Transverse colon (tissue), 4 donors: ENCODE results near the gene SLC9A1. TPM values are rescaled to one million over a fixed set of nuclear protein-coding genes. Genes with fewer than 3 reads are reported as not detected.

Source experiments
- DNase-seq: peaks from one replicate; pipeline ENCODE4 v3.0.0-alpha.2; 2019
- H3K27ac ChIP-seq, 4 donors: fragments of 200-600 bp; sonication (generic); 2 replicates each; pipeline ENCODE4 v1.5.1; 2016 to 2018; ENCODE audit warnings: inconsistent platforms in 4 of 4
- H3K27me3 ChIP-seq: fragments of 200-600 bp; sonication (generic); 2 replicates; pipeline ENCODE4 v1.5.1; 2017; ENCODE audit warnings: inconsistent platforms
- H3K36me3 ChIP-seq, 4 donors: fragments of 200-600 bp; sonication (generic); 2 replicates each; pipeline ENCODE4 v1.5.1; 2017 to 2019; ENCODE audit warnings: inconsistent platforms in 4 of 4
- H3K4me1 ChIP-seq, 4 donors: fragments of 200-600 bp; sonication (generic); 2 replicates each; pipeline ENCODE4 v1.5.1; 2017 to 2020; ENCODE audit warnings: inconsistent platforms in 4 of 4
- H3K4me3 ChIP-seq, 4 donors: fragments of 200-600 bp; sonication (generic); 1 replicate in 1 of 4; 2 replicates in 3 of 4; pipeline versions ENCODE4 v1.5.1 to v1.6.1; 2017 to 2019; ENCODE audit warnings: inconsistent platforms in 4 of 4
- H3K9me3 ChIP-seq, 2 donors: fragments of 200-600 bp; sonication (generic); 2 replicates each; pipeline ENCODE4 v1.5.1; 2017 to 2019; ENCODE audit warnings: inconsistent platforms in 2 of 2
- EP300 ChIP-seq: sonication (generic); formaldehyde crosslinking; IDR thresholded peaks from one replicate; pipeline ENCODE4 v1.6.1; 2017; ENCODE audit warnings: antibody characterized with exemption, low read depth
- POLR2A ChIP-seq: fragments of 450-650 bp; IDR thresholded peaks from one replicate; pipeline ENCODE4 v1.6.1; 2016; ENCODE audit warnings: antibody characterized with exemption, mild to moderate bottlenecking, moderate library complexity
- POLR2AphosphoS5 ChIP-seq, 3 donors: sonication (generic); formaldehyde crosslinking; IDR thresholded peaks; one replicate each; pipeline ENCODE4 v1.6.1; 2016; ENCODE audit warnings: antibody characterized with exemption in 3 of 3
- WGBS, 2 donors: methylation state at CpG; one replicate each; pipeline ENCODE4 v1.1.5; 2018; ENCODE audit warnings: low coverage in 1 of 2; 5-methylcytosine and 5-hydroxymethylcytosine counted together
- in situ Hi-C, 4 donors: fragments of 200-750 bp; cut with MboI; loops; one replicate each; pipeline versions ENCODE4 v1.15.0 to v1.15.1; 2017; ENCODE audit warnings: low sequenced_read_pairs in 3 of 4, low pct_ligation_motif_present in 1 of 4, low pct_unique_long_range_greater_than_20kb in 1 of 4
- intact Hi-C: fragments of 100-400 bp; cut with DNase I; formaldehyde crosslinking; loops from one replicate; pipeline ENCODE4 v1.15.1; 2023; ENCODE audit warnings: low total_unique reads
- total RNA-seq, 4 donors: library from RNA; depleted of rRNA; stranded (reverse); fragments of >200 nt; gene quantifications; one replicate each; pipeline ENCODE4 v1.1.0, GENCODE V29; 2016
- TF ChIP-seq, protein P1 (sequence below), 5 experiments: fragments of 200-600 bp in 3 of 5; fragments of 450-650 bp in 2 of 5; sonication (generic) in 3 of 5; IDR thresholded peaks; 1 replicate in 2 of 5; 2 replicates in 3 of 5; pipeline ENCODE4 v1.5.1; 2016 to 2017; ENCODE audit warnings: antibody characterized with exemption in 5 of 5, inconsistent platforms in 3 of 5, mild to moderate bottlenecking in 2 of 5, moderate library complexity in 1 of 5

SLC9A1 gene
- total RNA-seq = 100 to 1,000 TPM in 2 of 4 donors, 10 to 100 TPM in 2; 17.9 to 140 (median 101) TPM

DNA sequence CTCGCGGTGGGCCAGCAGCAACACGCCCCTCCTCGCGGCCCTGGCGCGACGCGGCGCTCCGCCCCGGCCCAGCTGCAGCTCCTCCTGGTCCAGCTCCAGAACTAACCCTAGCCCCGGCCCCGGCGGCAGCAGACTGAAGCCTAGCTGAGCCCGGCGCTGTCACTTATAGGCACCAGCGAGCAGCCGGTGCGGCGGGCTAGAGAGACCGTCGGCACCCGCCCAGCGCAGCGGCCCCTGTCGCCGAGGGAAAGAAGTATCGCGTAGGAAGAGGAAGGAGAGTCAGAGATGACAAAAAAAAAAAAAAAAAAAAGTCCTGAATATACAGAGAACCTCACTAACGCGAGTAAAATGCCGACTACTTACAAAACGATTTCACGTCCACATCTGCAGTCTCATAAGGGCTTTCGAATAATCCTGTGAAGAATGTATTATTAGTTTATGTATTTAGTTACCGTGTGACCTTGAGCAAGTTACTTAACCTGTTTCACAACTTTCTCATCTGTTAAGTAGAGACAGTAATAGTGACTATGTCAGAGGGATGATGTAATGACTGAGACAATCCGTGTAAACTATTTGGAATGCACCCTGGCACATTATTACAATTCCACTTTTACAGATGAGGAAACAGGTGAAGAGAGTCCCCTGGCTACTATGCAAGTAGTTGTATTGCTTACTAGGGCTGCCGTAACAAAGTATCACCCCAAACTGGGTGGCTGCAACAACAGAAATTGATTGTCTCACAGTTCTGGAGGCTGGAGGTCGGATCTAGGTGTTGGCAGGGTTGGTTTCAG, at the start of gene SLC9A1:
SLC9A1 (minus strand) TSS at position 135 of the 791 bp plus-strand sequence. CDS start 791 bp downstream, outside the sequence.
- intact Hi-C loops (loop anchor here (5.0 kb wide), 1 partner anchor 38 kb away; no protein-coding TSS in a partner anchor), in situ Hi-C loops (no loop called here)
- Histone ChIP-seq H3K9me3 (no peaks in the 10 kb centered on the region), H3K36me3 (no peaks in the 10 kb centered on the region), H3K27ac (peak within 1 kb of the TSS; percentile 90 to 97 (median 92)), H3K4me1 (peaks cover 34 to 50% (median 39%) of the 10 kb centered on the region in 4 donors), H3K27me3 (no peaks in the 10 kb centered on the region), H3K4me3 (peak within 1 kb of the TSS; percentile 64 to 95 (median 78))
- peak; percentile 98 for TF ChIP-seq POLR2A
- peak; percentile 11 for TF ChIP-seq EP300
- TF ChIP-seq, protein P1, sequence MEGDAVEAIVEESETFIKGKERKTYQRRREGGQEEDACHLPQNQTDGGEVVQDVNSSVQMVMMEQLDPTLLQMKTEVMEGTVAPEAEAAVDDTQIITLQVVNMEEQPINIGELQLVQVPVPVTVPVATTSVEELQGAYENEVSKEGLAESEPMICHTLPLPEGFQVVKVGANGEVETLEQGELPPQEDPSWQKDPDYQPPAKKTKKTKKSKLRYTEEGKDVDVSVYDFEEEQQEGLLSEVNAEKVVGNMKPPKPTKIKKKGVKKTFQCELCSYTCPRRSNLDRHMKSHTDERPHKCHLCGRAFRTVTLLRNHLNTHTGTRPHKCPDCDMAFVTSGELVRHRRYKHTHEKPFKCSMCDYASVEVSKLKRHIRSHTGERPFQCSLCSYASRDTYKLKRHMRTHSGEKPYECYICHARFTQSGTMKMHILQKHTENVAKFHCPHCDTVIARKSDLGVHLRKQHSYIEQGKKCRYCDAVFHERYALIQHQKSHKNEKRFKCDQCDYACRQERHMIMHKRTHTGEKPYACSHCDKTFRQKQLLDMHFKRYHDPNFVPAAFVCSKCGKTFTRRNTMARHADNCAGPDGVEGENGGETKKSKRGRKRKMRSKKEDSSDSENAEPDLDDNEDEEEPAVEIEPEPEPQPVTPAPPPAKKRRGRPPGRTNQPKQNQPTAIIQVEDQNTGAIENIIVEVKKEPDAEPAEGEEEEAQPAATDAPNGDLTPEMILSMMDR (IDR thresholded peaks at IDR 0.05) = peak; percentile 68 to 90 (median 76)
- peak; percentile 99 for TF ChIP-seq POLR2AphosphoS5 (IDR thresholded peaks at IDR 0.05)
- WGBS, 2 donors = 1 to 3% methylated on average over 13 to 40 of the region's 40 CpGs
- DNase-seq = peak; percentile 97

DNA sequence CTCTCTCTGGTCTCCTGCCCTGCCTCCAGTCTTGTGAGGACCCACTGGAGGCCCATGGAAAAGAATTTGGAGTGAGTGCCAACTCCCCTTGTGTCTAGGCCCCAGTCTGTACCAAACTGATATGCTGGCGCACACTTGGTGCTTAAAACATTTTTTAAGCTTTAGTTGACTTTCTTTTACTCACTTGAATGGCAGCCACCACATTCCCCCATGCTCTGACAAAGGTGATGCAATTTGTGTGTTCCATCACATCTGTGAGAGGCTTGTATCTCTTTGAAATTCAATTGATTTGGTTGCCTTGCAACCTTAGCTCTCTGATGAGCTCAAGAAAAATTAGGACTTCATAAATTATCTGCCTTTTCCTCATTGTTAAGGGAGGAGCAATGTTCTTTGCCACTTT, 49.0 kb upstream of the SLC9A1 start:
- H3K4me1 ChIP-seq = no peaks in the 10 kb centered on the region
- intact Hi-C loops (no loop called here), in situ Hi-C loops (no loop called here)
- H3K27me3 ChIP-seq = no peaks in the 10 kb centered on the region
- no peaks in the 10 kb centered on the region for H3K9me3 ChIP-seq
- H3K4me3 ChIP-seq = no peak overlapping the region
- 100% methylated on average over 1 of the region's 1 CpG for WGBS, 2 donors
- no peak overlapping the region for H3K27ac ChIP-seq
- no peak for DNase-seq
- no peak for TF ChIP-seq POLR2AphosphoS5 (IDR thresholded peaks at IDR 0.05)
- TF ChIP-seq EP300 = no peak
- TF ChIP-seq, protein P1 (IDR thresholded peaks at IDR 0.05) = no peak
- no peak for TF ChIP-seq POLR2A
- no peaks in the 10 kb centered on the region for H3K36me3 ChIP-seq

DNA sequence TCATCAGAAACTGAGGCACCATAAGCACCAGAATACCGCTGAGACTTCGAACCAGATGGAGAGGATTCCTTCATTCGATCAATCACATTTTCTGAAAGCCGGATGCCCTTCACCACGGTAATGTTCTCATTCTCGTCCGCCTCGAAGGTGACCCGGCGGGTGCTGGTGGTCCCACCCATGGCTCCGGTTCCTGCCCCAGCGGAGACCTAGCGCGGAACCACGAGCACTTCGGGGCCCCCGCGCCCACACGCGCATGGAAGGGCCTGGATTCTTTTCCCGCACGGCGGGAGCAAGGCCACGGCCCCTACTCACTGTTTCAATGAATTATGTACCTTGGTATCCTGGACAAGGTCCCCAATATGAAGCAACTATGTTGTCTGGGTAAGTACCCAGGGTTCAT, 46.4 kb upstream of the SLC9A1 start:
- no peaks in the 10 kb centered on the region for H3K9me3 ChIP-seq
- no peaks in the 10 kb centered on the region for H3K36me3 ChIP-seq
- no peak for TF ChIP-seq POLR2AphosphoS5 (IDR thresholded peaks at IDR 0.05)
- no peak for TF ChIP-seq POLR2A
- no peak for TF ChIP-seq EP300
- TF ChIP-seq, protein P1 (IDR thresholded peaks at IDR 0.05) = no peak
- no peak overlapping the region for H3K27ac ChIP-seq
- WGBS, 2 donors = 80 to 96% methylated on average over 1 to 24 of the region's 24 CpGs
- intact Hi-C loops (no loop called here), in situ Hi-C loops (no loop called here)
- H3K4me3 ChIP-seq = no peak overlapping the region
- no peaks in the 10 kb centered on the region for H3K27me3 ChIP-seq
- H3K4me1 ChIP-seq = peaks cover 0 to 4% (median 1%) of the 10 kb centered on the region in 4 donors
- DNase-seq = no peak

DNA sequence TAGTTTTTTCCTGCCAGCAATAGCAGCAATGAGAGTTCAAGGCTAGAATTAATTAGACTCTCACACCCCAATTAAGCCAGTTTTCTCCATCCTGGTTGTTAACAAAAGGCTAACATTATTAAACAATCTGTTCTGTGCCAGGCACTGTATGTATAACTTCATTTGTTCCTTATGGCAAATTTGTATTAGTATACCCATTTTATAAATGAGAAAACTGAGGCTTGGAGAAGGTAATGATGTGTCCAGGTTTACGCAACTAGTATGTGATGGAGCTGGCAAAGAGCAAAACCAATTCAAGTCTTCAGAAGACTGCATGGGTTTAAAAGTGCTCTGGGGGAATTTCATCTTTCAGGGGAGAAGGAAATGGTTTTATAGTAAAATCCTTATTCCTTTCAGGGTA, 38.3 kb upstream of the SLC9A1 start:
- in situ Hi-C loops (no loop called here), intact Hi-C loops (no loop called here)
- peaks cover 0 to 31% (median 12%) of the 10 kb centered on the region in 4 donors for H3K4me1 ChIP-seq
- no peaks in the 10 kb centered on the region for H3K36me3 ChIP-seq
- TF ChIP-seq EP300 = no peak
- TF ChIP-seq, protein P1 (IDR thresholded peaks at IDR 0.05) = no peak
- TF ChIP-seq POLR2AphosphoS5 (IDR thresholded peaks at IDR 0.05) = no peak
- no peak for TF ChIP-seq POLR2A
- no peak overlapping the region for H3K4me3 ChIP-seq
- H3K9me3 ChIP-seq = no peaks in the 10 kb centered on the region
- DNase-seq = no peak
- H3K27me3 ChIP-seq = no peaks in the 10 kb centered on the region
- H3K27ac ChIP-seq = peak overlapping the region; percentile 75 to 88 (median 82)
- WGBS, 2 donors = 89% methylated on average over 1 of the region's 1 CpG; no CpG with 5 or more reads in 1 of the 2 donors
